Erythroblast (primary cell): ENCODE results near the gene DYNLT3.

Experiments used
- GATA1 ChIP-seq: IDR thresholded peaks from 2 replicates; pipeline ENCODE4 v1.6.1; 2011; ENCODE audit warnings: low read depth, mild to moderate bottlenecking, control low read depth, low read length, moderate library complexity
- POLR2A ChIP-seq: IDR thresholded peaks from 2 replicates; pipeline ENCODE4 v1.6.1; 2011; ENCODE audit warnings: mild to moderate bottlenecking, low read length

DNA sequence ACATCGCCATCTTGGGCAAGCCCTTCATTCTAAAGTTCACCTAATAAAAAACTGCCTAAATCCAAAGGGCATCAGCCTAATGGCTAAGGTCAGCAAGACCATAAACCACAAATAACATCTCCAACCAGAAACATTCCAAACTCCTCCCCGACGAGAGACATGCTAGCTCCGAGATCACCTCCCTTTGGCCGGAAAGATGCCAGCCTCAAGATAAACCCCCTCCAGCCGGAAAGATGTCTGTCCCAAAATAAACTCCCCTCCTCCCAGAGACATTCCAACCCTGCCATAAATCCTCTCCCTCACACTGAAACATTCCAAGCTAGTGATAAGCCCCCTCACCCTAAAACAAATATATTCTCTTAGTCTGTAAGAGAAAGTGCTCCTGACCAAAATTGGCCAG is 13.3 kb upstream of the DYNLT3 start:
- no peak for TF ChIP-seq POLR2A
- no peak for TF ChIP-seq GATA1
